Mesodermal cell (in vitro differentiated cells): ENCODE data around the gene ANXA8.

ENCODE experiments used
- H3K27ac ChIP-seq: 2 replicates; pipeline ENCODE4 v1.7.0; 2013; ENCODE audit warnings: mild to moderate bottlenecking, low read depth, low read length, moderate library complexity; ENCODE audit not compliant: severe bottlenecking
- H3K36me3 ChIP-seq: 2 replicates; pipeline ENCODE4 v1.7.1; 2013; ENCODE audit warnings: mild to moderate bottlenecking, low read length, moderate library complexity; ENCODE audit not compliant: control insufficient read depth, insufficient read depth
- H3K4me1 ChIP-seq: one replicate; pipeline ENCODE4 v1.7.1; 2013; ENCODE audit warnings: mild to moderate bottlenecking, low read length; ENCODE audit not compliant: insufficient read depth, control insufficient read depth, poor library complexity, severe bottlenecking
- H3K4me3 ChIP-seq: 2 replicates; pipeline ENCODE4 v1.7.0; 2013; ENCODE audit warnings: low read length, control low read depth, mild to moderate bottlenecking; ENCODE audit not compliant: insufficient read depth, poor library complexity, severe bottlenecking; ENCODE audit errors: extremely low read depth
- H3K9me3 ChIP-seq: 2 replicates; pipeline ENCODE4 v1.7.1; 2013; ENCODE audit warnings: mild to moderate bottlenecking, low read length, moderate library complexity; ENCODE audit not compliant: control insufficient read depth
- WGBS, 2 experiments: methylation state at CpG; one replicate each; pipeline ENCODE4 v1.1.5; 2013; ENCODE audit warnings: missing lambda C conversion rate in 2 of 2; ENCODE audit not compliant: insufficient coverage in 2 of 2; 5-methylcytosine and 5-hydroxymethylcytosine counted together

ANXA8 gene

DNA sequence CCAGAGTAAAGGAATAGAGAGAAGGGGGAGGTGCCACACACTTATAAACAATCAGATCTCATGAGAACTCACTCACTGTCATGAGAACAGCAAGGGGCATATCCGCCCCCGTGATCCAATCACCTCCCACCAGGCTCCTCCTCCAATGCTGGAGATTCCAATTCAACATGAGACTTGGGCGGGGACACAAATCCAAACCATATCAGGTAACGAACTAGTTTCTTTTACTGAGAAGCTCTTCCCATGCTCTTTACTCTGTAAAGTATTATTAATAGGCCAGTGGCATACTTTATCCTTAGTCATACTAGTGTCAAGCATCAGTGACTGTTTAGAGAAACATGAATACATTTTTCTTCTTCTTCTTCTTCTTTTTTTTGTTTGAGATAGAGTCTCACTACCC lies 60.4 kb downstream of the ANXA8 start:
- Histone ChIP-seq H3K36me3 (no peaks in the 10 kb centered on the region), H3K4me3 (no peak overlapping the region), H3K9me3 (no peaks in the 10 kb centered on the region), H3K27ac (no peak overlapping the region), H3K4me1 (peaks cover 9% of the 10 kb centered on the region)
- 83 to 89% methylated on average over 2 to 3 of the region's 4 CpGs for WGBS, 2 experiments

DNA sequence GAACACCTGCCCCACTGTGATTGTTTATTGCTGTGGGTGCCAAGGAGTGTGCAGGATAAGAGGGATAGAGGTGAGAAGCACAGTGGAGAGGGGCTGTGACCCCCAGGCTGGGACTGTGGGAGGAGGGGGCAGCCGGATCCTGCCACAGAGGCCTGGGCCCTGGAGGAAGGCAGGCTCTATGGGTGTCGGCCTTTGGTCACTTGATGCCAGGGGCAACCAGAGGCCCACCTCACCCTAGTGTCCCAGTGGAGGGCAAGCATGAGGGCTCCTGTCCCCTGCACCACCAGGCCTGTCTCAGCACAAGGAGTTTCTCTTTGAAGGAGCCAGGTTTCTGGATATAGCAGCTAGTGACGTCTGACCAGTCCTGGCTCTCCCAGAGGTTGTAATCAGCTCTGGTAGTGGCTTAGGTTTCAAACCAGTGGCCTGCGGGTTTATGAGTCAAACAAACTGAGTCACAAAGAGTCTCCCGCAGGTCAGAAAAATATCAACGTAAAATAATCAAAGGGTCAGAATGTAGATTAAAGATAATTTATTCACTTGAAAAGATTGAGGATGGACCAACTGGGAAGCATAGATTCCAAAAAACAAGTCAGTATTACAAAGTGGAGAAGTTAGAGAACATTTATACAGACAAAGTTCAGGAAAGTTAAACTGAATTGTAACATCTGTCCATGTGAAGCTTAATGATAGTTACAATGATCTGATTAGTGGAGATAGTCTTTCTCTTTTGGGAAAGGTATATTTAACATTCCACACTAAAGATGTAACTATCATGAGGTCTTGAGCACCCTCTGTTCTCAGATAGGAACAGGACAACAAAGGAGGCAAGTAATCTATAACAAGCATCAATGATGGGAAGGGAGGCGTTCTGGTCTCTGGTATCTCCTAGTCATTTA lies 62.6 kb downstream of the ANXA8 start:
- Histone ChIP-seq H3K27ac (no peak overlapping the region), H3K36me3 (no peaks in the 10 kb centered on the region), H3K4me3 (no peak overlapping the region), H3K4me1 (peaks cover 9% of the 10 kb centered on the region), H3K9me3 (no peaks in the 10 kb centered on the region)
- 93 to 94% methylated on average over 6 of the region's 7 CpGs for WGBS, 2 experiments

DNA sequence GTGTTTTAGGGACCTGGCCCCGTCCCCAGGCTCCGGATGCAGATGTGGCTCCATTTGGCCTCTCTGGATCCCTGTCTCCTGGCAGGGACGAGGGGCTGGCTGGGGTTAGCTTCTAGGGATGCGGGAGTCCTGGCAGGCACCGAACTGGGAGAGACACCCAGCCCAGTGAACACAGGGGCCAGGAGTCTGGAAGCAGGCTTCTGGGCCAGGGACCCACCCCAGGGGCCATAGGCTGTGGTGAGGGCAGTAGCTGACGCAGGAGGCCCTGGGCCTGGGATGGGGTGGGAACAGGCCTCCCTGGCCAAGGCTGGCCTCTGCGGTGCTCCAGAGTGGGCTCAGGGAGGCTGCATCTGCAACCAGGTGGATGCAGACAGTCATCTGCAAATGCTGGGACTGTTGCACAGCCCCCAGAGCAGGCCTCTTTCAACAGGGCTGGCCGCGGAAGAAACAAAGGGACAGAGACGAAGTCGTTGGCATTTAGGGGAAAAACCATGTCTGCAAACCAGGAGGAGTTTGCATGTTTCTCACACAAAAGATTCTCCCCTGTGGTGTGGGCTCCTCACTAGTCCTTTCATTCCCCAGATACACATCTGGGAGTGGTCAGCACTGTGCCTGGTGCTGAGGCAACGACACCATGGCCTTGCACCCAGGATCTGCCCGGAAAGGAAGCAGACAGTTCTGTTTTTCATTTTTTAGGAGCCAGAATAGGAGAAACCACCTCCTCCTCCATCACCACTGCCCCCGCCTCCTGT lies 63.4 kb downstream of the ANXA8 start:
- Histone ChIP-seq H3K27ac (no peak overlapping the region), H3K36me3 (no peaks in the 10 kb centered on the region), H3K9me3 (no peaks in the 10 kb centered on the region), H3K4me3 (no peak overlapping the region), H3K4me1 (peaks cover 9% of the 10 kb centered on the region)
- WGBS, 2 experiments = 71 to 79% methylated on average over 11 to 13 of the region's 14 CpGs

DNA sequence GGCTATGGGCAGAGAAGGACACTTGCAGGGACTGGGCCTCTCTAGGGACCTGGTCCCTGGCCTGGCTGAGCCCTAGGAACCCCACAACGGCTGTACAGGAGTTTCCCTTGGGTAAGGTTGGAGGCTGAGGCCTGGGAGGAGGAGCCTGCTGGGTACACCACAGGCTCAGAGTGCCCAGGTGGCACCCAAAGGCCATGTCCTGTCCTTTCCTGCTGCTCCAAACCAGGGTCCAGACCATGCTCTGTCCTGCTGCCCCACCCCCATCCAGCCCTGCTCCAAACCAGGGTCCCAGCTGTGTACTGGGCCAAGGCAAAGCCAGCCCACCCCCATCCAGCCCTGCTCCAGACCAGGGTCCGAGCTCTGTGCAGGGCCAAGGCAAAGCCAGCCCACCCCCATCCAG lies 64.5 kb downstream of the ANXA8 start:
- Histone ChIP-seq H3K27ac (no peak overlapping the region), H3K4me3 (no peak overlapping the region), H3K9me3 (no peaks in the 10 kb centered on the region), H3K36me3 (no peaks in the 10 kb centered on the region), H3K4me1 (peaks cover 9% of the 10 kb centered on the region)
- 77 to 100% methylated on average over 1 to 2 of the region's 2 CpGs for WGBS, 2 experiments

DNA sequence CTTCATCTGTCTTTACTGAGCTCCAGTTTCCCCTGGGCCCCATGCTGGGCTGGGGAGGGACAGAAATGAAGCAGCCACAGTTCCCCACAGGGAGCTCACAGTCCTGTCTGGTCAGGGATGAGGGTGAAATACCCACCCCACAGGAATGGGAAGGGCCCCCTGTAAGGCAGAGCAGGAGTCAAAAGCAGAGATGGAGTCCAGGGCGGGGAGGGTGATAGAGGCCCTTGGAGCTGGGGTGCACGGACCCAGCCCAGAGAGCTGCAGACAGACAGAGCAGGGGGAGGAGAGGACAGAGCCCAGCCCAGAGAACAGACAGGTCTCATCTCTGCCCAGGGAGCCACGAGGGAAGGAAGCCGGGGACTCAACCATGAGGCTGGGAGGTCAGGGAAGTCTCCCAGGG lies 64.9 kb downstream of the ANXA8 start:
- Histone ChIP-seq H3K27ac (no peak overlapping the region), H3K9me3 (no peaks in the 10 kb centered on the region), H3K4me1 (peaks cover 9% of the 10 kb centered on the region), H3K4me3 (no peak overlapping the region), H3K36me3 (no peaks in the 10 kb centered on the region)
- WGBS, 2 experiments = 83 to 84% methylated on average over 4 of the region's 4 CpGs

DNA sequence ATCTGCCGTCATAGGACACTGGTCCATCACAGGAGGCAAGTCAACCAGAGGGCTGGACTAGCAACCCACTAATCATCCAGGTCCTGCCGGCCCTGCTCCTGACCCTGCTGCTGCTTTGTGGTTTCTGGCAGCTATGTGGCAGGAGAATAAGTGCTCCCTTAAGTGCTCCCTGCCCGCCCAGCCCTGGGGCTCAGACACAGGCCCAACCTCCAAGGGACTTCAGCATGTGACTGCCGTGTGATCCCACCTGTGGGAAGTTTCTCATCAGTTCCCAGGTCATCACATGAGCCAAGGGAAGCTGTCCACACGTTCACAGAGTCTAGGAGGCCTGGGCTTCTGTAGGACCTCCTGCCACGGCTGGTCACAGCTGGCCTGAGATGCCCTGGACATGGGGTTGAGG lies 65.6 kb downstream of the ANXA8 start:
- no peaks in the 10 kb centered on the region for H3K9me3 ChIP-seq
- no peak overlapping the region for H3K4me3 ChIP-seq
- WGBS, 2 experiments = 91 to 93% methylated on average over 5 to 6 of the region's 6 CpGs
- peaks cover 9% of the 10 kb centered on the region for H3K4me1 ChIP-seq
- H3K36me3 ChIP-seq = no peaks in the 10 kb centered on the region
- no peak overlapping the region for H3K27ac ChIP-seq
